ENCODE data around the gene C22orf23. TPM values are rescaled to one million over a fixed set of nuclear protein-coding genes. Genes with fewer than 3 reads are reported as not detected.

Gene C22orf23
- under 1 TPM in 1 of 4 donors, not detected in 3; 0.36 TPM for total RNA-seq
- polyA plus RNA-seq, result under 1 TPM in 1 of 3 donors, not detected in 2; 0.15 TPM

- no peaks in the 10 kb centered on the region for H3K9me3 ChIP-seq
- peak within 1 kb of the TSS; percentile 69 to 80 (median 72) for H3K4me3 ChIP-seq
- peak within 1 kb of the TSS; percentile 67 to 83 (median 78) for H3K27ac ChIP-seq
- H3K4me1 ChIP-seq, result peaks cover 0 to 27% (median 23%) of the 10 kb centered on the region in 4 donors
- no peaks in the 10 kb centered on the region for H3K27me3 ChIP-seq
- H3K36me3 ChIP-seq, result peaks cover 2 to 27% (median 16%) of the 10 kb centered on the region in 4 donors
- peak; percentile 98 for DNase-seq
- 0% methylated on average over 52 of the region's 52 CpGs for WGBS, 2 donors
- intact Hi-C loops (cut with DNase I), result loop anchor here (10.0 kb wide), 1 partner anchor 329 kb away; no protein-coding TSS in a partner anchor
- TF ChIP-seq CTCF (IDR thresholded peaks at IDR 0.05) (no peak), POLR2A (IDR thresholded peaks at IDR 0.05) (peak; percentile 40 to 72), POLR2AphosphoS5 (IDR thresholded peaks at IDR 0.05) (peak; percentile 82 to 94 (median 89))
These were observed at the start of gene C22orf23, which contains the start of gene POLR2F for GRCh38 chr22:37953437-37954179. C22orf23 (minus strand) TSS chr22:37953601; CDS start chr22:37953149, 452 bp downstream. POLR2F (plus strand) TSS chr22:37953699; CDS start chr22:37953788, 89 bp downstream.

GRCh38 chr22:37999640-38000272, 46.4 kb upstream of the C22orf23 start:
- TF ChIP-seq POLR2AphosphoS5 (IDR thresholded peaks at IDR 0.05) (peak in 3 of 4 donors; percentile 9 to 54 (median 39)), EP300 (IDR thresholded peaks at IDR 0.05) (no peak), CTCF (IDR thresholded peaks at IDR 0.05) (no peak), POLR2A (IDR thresholded peaks at IDR 0.05) (no peak)
- peaks cover 0 to 6% (median 2%) of the 10 kb centered on the region in 4 donors for H3K4me1 ChIP-seq
- DNase-seq, result no peak
- H3K27me3 ChIP-seq, result no peaks in the 10 kb centered on the region
- H3K4me3 ChIP-seq, result no peak overlapping the region
- intact Hi-C loops (cut with DNase I), result no loop called here
- H3K27ac ChIP-seq, result peak overlapping the region; percentile 20 to 66 (median 56)
- H3K9me3 ChIP-seq, result no peaks in the 10 kb centered on the region
- WGBS, 2 donors, result 72 to 75% methylated on average over 16 of the region's 16 CpGs
- H3K36me3 ChIP-seq, result no peaks in the 10 kb centered on the region

GRCh38 chr22:37999236-37999635, 45.8 kb upstream of the C22orf23 start:
- Histone ChIP-seq H3K9me3 (no peaks in the 10 kb centered on the region), H3K4me1 (peaks cover 0 to 6% (median 2%) of the 10 kb centered on the region in 4 donors), H3K27ac (peak overlapping the region; percentile 20 to 66 (median 56)), H3K27me3 (no peaks in the 10 kb centered on the region), H3K36me3 (no peaks in the 10 kb centered on the region), H3K4me3 (no peak overlapping the region)
- no peak for TF ChIP-seq POLR2AphosphoS5 (IDR thresholded peaks at IDR 0.05)
- TF ChIP-seq POLR2A (IDR thresholded peaks at IDR 0.05), result no peak
- DNase-seq, result no peak
- WGBS, 2 donors, result 49 to 80% methylated on average over 10 of the region's 10 CpGs
- intact Hi-C loops (cut with DNase I), result no loop called here

- H3K27ac ChIP-seq, result peak overlapping the region; percentile 43 to 66 (median 56)
- TF ChIP-seq POLR2AphosphoS5 (IDR thresholded peaks at IDR 0.05), result peak in 1 of 4 donors; percentile 22
- no peak for TF ChIP-seq CTCF (IDR thresholded peaks at IDR 0.05)
- H3K4me1 ChIP-seq, result peaks cover 0 to 6% (median 2%) of the 10 kb centered on the region in 4 donors
- 73 to 81% methylated on average over 7 of the region's 7 CpGs for WGBS, 2 donors
- intact Hi-C loops (cut with DNase I), result no loop called here
- no peaks in the 10 kb centered on the region for H3K27me3 ChIP-seq
- no peaks in the 10 kb centered on the region for H3K36me3 ChIP-seq
- no peak overlapping the region for H3K4me3 ChIP-seq
- no peaks in the 10 kb centered on the region for H3K9me3 ChIP-seq
- no peak for DNase-seq
These were observed 45.1 kb upstream of the C22orf23 start for GRCh38 chr22:37998543-37998942.
